ENCODE results near the gene SLC26A3. TPM values are rescaled to one million over a fixed set of nuclear protein-coding genes. Genes with fewer than 3 reads are reported as not detected.

Gene SLC26A3
- total and polyA plus RNA-seq, 2 experiments from 2014 or later: not detected

DNA sequence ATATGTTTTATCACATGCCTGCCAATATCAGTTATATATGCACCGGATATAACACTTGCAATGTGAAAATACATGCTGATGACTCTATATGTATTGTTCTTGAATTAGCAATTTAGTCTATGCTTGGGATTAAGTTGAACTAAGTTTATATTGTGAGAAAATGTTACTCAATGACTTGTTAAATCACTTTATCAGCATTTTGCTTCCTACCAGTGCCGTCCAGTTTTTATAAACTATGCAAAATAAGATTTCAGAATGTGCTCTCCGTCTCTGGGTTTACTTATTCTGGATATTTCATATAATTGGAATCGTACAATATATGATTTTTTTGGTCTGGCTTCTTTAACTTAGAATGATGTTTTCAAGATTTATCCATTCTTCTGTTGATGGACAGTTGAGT lies 25.5 kb upstream of the SLC26A3 start:
- no peak overlapping the region for H3K27ac Mint-ChIP-seq
- Histone ChIP-seq H3F3A (replicated peaks; ENCODE audit: low read depth) (no peaks in the 10 kb centered on the region), H3K27me3 (ENCODE audit: insufficient read depth) (no peaks in the 10 kb centered on the region), H3K79me2 (replicated peaks; ENCODE audit: insufficient read depth) (no peaks in the 10 kb centered on the region), H3K4me1 (ENCODE audit: insufficient read depth) (no peaks in the 10 kb centered on the region), H4K20me1 (replicated peaks; ENCODE audit: insufficient read depth) (no peaks in the 10 kb centered on the region), H3K4me3 (no peak overlapping the region), H3K9me2 (ENCODE audit: insufficient read depth) (no peaks in the 10 kb centered on the region), H2AFZ (no peak overlapping the region), H3K27ac (ENCODE audit: low read depth) (no peak overlapping the region), H3K4me2 (no peak overlapping the region), H3K36me3 (ENCODE audit: insufficient read depth) (no peaks in the 10 kb centered on the region)
- H3K36me3 Mint-ChIP-seq (ENCODE audit: low read depth): no peaks in the 10 kb centered on the region
- H3K4me1 Mint-ChIP-seq: no peaks in the 10 kb centered on the region
- no peaks in the 10 kb centered on the region; the same call in 2 of the 3 replicates for H3K9me3 Mint-ChIP-seq
- no peak overlapping the region for H3K4me3 Mint-ChIP-seq
- DNase-seq (ENCODE audit: low spot score): no peak
- peaks cover 4% of the 10 kb centered on the region for H3K27me3 Mint-ChIP-seq (ENCODE audit: insufficient read depth, low read depth, poor library complexity)
- no peak for ATAC-seq
- TF ChIP-seq NANOG (IDR thresholded peaks at IDR 0.05; ENCODE audit: borderline replicate concordance) (no peak), POLR2AphosphoS5 (IDR thresholded peaks at IDR 0.05; ENCODE audit: low read depth) (no peak), JUNB (IDR thresholded peaks at IDR 0.05; ENCODE audit: unreplicated experiment) (no peak), CREB1 (CRISPR knock-in tag; IDR thresholded peaks at IDR 0.05; ENCODE audit: low read depth) (no peak), ZNF462 (CRISPR knock-in tag; IDR thresholded peaks at IDR 0.05) (no peak), EZH2phosphoT487 (IDR thresholded peaks at IDR 0.05; ENCODE audit: unreplicated experiment) (no peak), EZH2 (IDR thresholded peaks at IDR 0.05; ENCODE audit: low read depth, unreplicated experiment) (no peak), STAT1 (IDR thresholded peaks at IDR 0.05; ENCODE audit: unreplicated experiment) (no peak), ZNF331 (CRISPR knock-in tag; IDR thresholded peaks at IDR 0.05; ENCODE audit: low read depth) (no peak), ZNF114 (CRISPR knock-in tag; IDR thresholded peaks at IDR 0.05) (no peak), REST (IDR thresholded peaks at IDR 0.05; ENCODE audit: unreplicated experiment) (no peak)
- TF ChIP-seq, protein P1, sequence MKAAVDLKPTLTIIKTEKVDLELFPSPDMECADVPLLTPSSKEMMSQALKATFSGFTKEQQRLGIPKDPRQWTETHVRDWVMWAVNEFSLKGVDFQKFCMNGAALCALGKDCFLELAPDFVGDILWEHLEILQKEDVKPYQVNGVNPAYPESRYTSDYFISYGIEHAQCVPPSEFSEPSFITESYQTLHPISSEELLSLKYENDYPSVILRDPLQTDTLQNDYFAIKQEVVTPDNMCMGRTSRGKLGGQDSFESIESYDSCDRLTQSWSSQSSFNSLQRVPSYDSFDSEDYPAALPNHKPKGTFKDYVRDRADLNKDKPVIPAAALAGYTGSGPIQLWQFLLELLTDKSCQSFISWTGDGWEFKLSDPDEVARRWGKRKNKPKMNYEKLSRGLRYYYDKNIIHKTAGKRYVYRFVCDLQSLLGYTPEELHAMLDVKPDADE (IDR thresholded peaks at IDR 0.05): no peak
- TF ChIP-seq, protein P2, sequence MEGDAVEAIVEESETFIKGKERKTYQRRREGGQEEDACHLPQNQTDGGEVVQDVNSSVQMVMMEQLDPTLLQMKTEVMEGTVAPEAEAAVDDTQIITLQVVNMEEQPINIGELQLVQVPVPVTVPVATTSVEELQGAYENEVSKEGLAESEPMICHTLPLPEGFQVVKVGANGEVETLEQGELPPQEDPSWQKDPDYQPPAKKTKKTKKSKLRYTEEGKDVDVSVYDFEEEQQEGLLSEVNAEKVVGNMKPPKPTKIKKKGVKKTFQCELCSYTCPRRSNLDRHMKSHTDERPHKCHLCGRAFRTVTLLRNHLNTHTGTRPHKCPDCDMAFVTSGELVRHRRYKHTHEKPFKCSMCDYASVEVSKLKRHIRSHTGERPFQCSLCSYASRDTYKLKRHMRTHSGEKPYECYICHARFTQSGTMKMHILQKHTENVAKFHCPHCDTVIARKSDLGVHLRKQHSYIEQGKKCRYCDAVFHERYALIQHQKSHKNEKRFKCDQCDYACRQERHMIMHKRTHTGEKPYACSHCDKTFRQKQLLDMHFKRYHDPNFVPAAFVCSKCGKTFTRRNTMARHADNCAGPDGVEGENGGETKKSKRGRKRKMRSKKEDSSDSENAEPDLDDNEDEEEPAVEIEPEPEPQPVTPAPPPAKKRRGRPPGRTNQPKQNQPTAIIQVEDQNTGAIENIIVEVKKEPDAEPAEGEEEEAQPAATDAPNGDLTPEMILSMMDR (conservative IDR thresholded peaks at IDR 0.05; ENCODE audit: low read depth in 2 of 2): no peak
